ENCODE data around the gene AUTS2.

AUTS2 gene

GRCh38 chr7:70487428-70487827, 889.2 kb downstream of the AUTS2 start:
- Histone ChIP-seq H3K27ac (no peak overlapping the region), H3K36me3 (no peaks in the 10 kb centered on the region), H3K4me1 (ENCODE audit: control insufficient read depth in 1 of 2, insufficient read depth in 1 of 2, low read depth in 1 of 2, low read length in 1 of 2) (no peaks in the 10 kb centered on the region), H3K4me3 (ENCODE audit: low read depth in 1 of 2, low read length in 1 of 2) (no peak overlapping the region), H3K9me3 (peaks cover 3% of the 10 kb centered on the region), H3K27me3 (no peaks in the 10 kb centered on the region)
- TF ChIP-seq, protein P1, sequence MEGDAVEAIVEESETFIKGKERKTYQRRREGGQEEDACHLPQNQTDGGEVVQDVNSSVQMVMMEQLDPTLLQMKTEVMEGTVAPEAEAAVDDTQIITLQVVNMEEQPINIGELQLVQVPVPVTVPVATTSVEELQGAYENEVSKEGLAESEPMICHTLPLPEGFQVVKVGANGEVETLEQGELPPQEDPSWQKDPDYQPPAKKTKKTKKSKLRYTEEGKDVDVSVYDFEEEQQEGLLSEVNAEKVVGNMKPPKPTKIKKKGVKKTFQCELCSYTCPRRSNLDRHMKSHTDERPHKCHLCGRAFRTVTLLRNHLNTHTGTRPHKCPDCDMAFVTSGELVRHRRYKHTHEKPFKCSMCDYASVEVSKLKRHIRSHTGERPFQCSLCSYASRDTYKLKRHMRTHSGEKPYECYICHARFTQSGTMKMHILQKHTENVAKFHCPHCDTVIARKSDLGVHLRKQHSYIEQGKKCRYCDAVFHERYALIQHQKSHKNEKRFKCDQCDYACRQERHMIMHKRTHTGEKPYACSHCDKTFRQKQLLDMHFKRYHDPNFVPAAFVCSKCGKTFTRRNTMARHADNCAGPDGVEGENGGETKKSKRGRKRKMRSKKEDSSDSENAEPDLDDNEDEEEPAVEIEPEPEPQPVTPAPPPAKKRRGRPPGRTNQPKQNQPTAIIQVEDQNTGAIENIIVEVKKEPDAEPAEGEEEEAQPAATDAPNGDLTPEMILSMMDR (IDR thresholded peaks at IDR 0.05): no peak

GRCh38 chr7:70487886-70488285, 889.6 kb downstream of the AUTS2 start:
- H3K36me3 ChIP-seq: no peaks in the 10 kb centered on the region
- H3K4me3 ChIP-seq (ENCODE audit: low read depth in 1 of 2, low read length in 1 of 2): no peak overlapping the region
- no peak overlapping the region for H3K27ac ChIP-seq
- TF ChIP-seq, protein P1 (IDR thresholded peaks at IDR 0.05): no peak
- peaks cover 3% of the 10 kb centered on the region for H3K9me3 ChIP-seq
- no peaks in the 10 kb centered on the region for H3K27me3 ChIP-seq
- H3K4me1 ChIP-seq (ENCODE audit: control insufficient read depth in 1 of 2, insufficient read depth in 1 of 2, low read depth in 1 of 2, low read length in 1 of 2): no peaks in the 10 kb centered on the region

GRCh38 chr7:70489813-70490212, 891.5 kb downstream of the AUTS2 start:
- Histone ChIP-seq H3K27ac (no peak overlapping the region), H3K36me3 (no peaks in the 10 kb centered on the region), H3K27me3 (no peaks in the 10 kb centered on the region), H3K9me3 (peaks cover 3% of the 10 kb centered on the region), H3K4me1 (ENCODE audit: control insufficient read depth in 1 of 2, insufficient read depth in 1 of 2, low read depth in 1 of 2, low read length in 1 of 2) (no peaks in the 10 kb centered on the region), H3K4me3 (ENCODE audit: low read depth in 1 of 2, low read length in 1 of 2) (no peak overlapping the region)
- TF ChIP-seq, protein P1 (IDR thresholded peaks at IDR 0.05): no peak

DNA sequence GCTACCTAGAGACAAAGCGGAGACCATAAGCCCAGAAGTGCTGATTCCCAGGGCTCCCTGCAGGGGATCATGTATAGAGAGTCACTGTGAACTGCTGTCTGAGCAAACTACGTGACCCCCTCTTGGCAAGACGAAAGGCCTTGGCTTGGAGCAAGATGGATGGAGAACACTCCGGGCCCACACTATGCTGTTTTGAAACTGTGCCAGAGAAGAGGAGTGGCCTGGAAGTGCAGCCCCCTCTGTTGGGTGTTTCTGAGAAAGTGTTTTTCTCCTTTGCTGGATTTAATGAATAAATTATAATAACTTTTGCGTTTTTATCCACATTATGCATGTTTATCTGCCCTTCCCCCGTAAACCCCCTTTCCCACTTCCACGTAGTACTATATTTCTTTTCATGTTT, 894.4 kb downstream of the AUTS2 start:
- Histone ChIP-seq H3K9me3 (no peaks in the 10 kb centered on the region), H3K27ac (no peak overlapping the region), H3K36me3 (no peaks in the 10 kb centered on the region), H3K4me1 (ENCODE audit: control insufficient read depth in 1 of 2, insufficient read depth in 1 of 2, low read depth in 1 of 2, low read length in 1 of 2) (no peaks in the 10 kb centered on the region), H3K4me3 (ENCODE audit: low read depth in 1 of 2, low read length in 1 of 2) (no peak overlapping the region), H3K27me3 (no peaks in the 10 kb centered on the region)
- TF ChIP-seq, protein P1 (IDR thresholded peaks at IDR 0.05): no peak

GRCh38 chr7:70494225-70495032, 896.2 kb downstream of the AUTS2 start:
- no peaks in the 10 kb centered on the region for H3K9me3 ChIP-seq
- no peak overlapping the region for H3K27ac ChIP-seq
- no peaks in the 10 kb centered on the region for H3K36me3 ChIP-seq
- TF ChIP-seq, protein P1 (IDR thresholded peaks at IDR 0.05): no peak
- H3K27me3 ChIP-seq: no peaks in the 10 kb centered on the region
- H3K4me3 ChIP-seq (ENCODE audit: low read depth in 1 of 2, low read length in 1 of 2): no peak overlapping the region
- no peaks in the 10 kb centered on the region for H3K4me1 ChIP-seq (ENCODE audit: control insufficient read depth in 1 of 2, insufficient read depth in 1 of 2, low read depth in 1 of 2, low read length in 1 of 2)

Measured in neutrophil (primary cell).